Glomerular visceral epithelial cell (primary cell): ENCODE data around the gene TOR2A.

ENCODE experiments used
- DNase-seq: peaks from one replicate; pipeline ENCODE4 v3.0.0-alpha.2; 2016; ENCODE audit errors: extremely low spot score

The TOR2A gene

GRCh38 chr9:127720031-127720864 lies 14.8 kb downstream of the TOR2A start:
- no peak for DNase-seq

- DNase-seq = no peak
Observed at GRCh38 chr9:127717766-127718165, 17.3 kb downstream of the TOR2A start.

- no peak for DNase-seq
Observed at GRCh38 chr9:127716412-127716811, 18.7 kb downstream of the TOR2A start.

GRCh38 chr9:127715470-127716337 lies 19.4 kb downstream of the TOR2A start, which contains the start of the genes PTRH1 and TTC16:
Gene PTRH1, minus strand, starts transcription at chr9:127715663. Its CDS starts 24 bp downstream, at chr9:127715639.
Gene TTC16, plus strand, starts transcription at chr9:127716079. Its CDS starts 67 bp downstream, at chr9:127716146.
- DNase-seq = peak; percentile 94

- DNase-seq = no peak
Observed at GRCh38 chr9:127714951-127715469, 20.1 kb downstream of the TOR2A start.

GRCh38 chr9:127714020-127714750 lies 20.9 kb downstream of the TOR2A start:
- no peak for DNase-seq

- no peak for DNase-seq
Observed at GRCh38 chr9:127712867-127713266, 22.2 kb downstream of the TOR2A start.

GRCh38 chr9:127712371-127712770 lies 22.7 kb downstream of the TOR2A start:
- DNase-seq = no peak

GRCh38 chr9:127711831-127712274 lies 23.2 kb downstream of the TOR2A start:
- no peak for DNase-seq

- no peak for DNase-seq
Observed at GRCh38 chr9:127711226-127711701, 23.8 kb downstream of the TOR2A start.

GRCh38 chr9:127710204-127710783 lies 24.8 kb downstream of the TOR2A start:
- no peak for DNase-seq

- DNase-seq = no peak
Observed at GRCh38 chr9:127708952-127709587, 26.0 kb downstream of the TOR2A start.

- no peak for DNase-seq
Observed at GRCh38 chr9:127707766-127708165, 27.3 kb downstream of the TOR2A start.

- no peak for DNase-seq
Observed at GRCh38 chr9:127706836-127707241, 28.3 kb downstream of the TOR2A start, which contains the start of gene CFAP157. Gene CFAP157, plus strand, starts transcription at chr9:127706988. Its CDS starts 44 bp downstream, at chr9:127707032.

- DNase-seq = no peak
Observed at GRCh38 chr9:127705577-127706379, 29.3 kb downstream of the TOR2A start.

- no peak for DNase-seq
Observed at GRCh38 chr9:127703289-127703946, 31.7 kb downstream of the TOR2A start.

GRCh38 chr9:127700594-127701255 lies 34.4 kb downstream of the TOR2A start:
- no peak for DNase-seq

GRCh38 chr9:127700140-127700539 lies 35.0 kb downstream of the TOR2A start:
- no peak for DNase-seq
